Chondrocyte (in vitro differentiated cells): ENCODE data around the gene NFX1. TPM values are rescaled to one million over a fixed set of nuclear protein-coding genes. Genes with fewer than 3 reads are reported as not detected.

Experiments
- DNase-seq: peaks from one replicate; pipeline ENCODE4 v3.0.0; 2021; ENCODE audit warnings: mixed read lengths, low spot score
- H3K27ac Mint-ChIP-seq: one replicate; pipeline ENCODE4 v1.8.0; 2021; ENCODE audit warnings: mild to moderate bottlenecking, moderate library complexity, mixed read lengths; ENCODE audit not compliant: unreplicated experiment
- H3K27me3 Mint-ChIP-seq: 2 replicates; pipeline ENCODE4 v1.8.0; 2021; ENCODE audit warnings: low read depth, mixed read lengths
- H3K36me3 Mint-ChIP-seq: 2 replicates; pipeline ENCODE4 v1.8.0; 2021; ENCODE audit warnings: low read depth, mixed read lengths
- H3K4me1 Mint-ChIP-seq: 2 replicates; pipeline ENCODE4 v1.8.0; 2021; ENCODE audit warnings: low read depth, mild to moderate bottlenecking, mixed read lengths
- H3K4me3 Mint-ChIP-seq: one replicate; pipeline ENCODE4 v1.8.0; 2021; ENCODE audit warnings: mild to moderate bottlenecking, moderate library complexity, mixed read lengths; ENCODE audit not compliant: unreplicated experiment
- H3K9me3 Mint-ChIP-seq: 2 replicates; pipeline ENCODE4 v1.8.0; 2021; ENCODE audit warnings: low read depth, mixed read lengths
- total RNA-seq: library from RNA; stranded (reverse); gene quantifications from 3 replicates; pipeline ENCODE4 v1.2.1, GENCODE V29; 2021
- TF ChIP-seq, protein P1 (sequence below): fragments of 200-600 bp; sonication (generic); IDR thresholded peaks from 2 replicates; pipeline ENCODE4 v1.5.0; 2021; ENCODE audit warnings: antibody characterized with exemption, mild to moderate bottlenecking, moderate library complexity

Gene NFX1
- total RNA-seq, 1 donor from 2014 or later, result 28.4 TPM

DNA sequence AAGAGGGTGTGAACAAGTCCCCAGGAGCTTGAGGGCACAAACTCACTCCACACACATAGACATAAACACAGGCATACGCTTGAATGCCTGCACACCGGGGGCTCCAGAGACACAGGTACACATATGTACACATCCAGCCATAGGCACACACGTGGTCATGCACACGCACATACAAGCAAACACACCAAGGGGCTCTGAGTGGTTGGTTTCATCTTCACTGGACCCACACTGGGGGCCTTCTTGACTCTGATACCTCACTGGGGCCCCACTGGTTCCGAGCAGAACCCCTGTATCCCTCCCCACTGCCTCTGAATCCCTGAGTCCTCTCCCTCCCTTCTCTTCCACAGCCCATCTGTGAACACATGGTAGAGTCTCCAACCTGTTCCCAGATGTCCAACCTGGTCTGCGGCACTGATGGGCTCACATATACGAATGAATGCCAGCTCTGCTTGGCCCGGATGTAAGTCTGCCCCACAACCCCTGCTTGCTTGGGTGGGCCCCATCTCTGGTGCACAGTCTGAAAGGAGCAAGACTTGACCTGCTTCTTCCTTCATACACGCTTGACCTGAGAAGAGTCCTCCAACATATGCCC lies 44.0 kb upstream of the NFX1 start:
- no peak for DNase-seq
- H3K27ac Mint-ChIP-seq, result no peak overlapping the region

DNA sequence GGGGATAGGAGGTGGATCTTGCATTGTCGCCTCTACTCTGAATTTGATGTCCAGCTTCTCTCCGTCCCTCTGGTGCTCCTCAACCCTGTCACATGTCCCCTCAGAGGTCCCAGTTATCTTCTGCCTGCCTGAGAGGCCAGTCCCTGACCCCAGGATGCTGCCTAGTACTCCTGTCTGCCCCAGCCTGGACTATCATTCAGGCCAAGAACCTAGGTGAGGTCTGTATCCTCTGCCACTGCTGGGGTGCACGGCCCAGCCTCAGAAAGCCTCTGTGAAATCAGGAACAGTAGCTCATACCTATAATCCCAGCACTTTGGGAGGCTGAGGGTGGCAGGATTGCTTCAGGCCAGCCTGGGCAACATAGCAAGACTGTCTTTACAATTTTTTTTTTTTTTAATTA lies 41.7 kb upstream of the NFX1 start:
- no peak overlapping the region for H3K4me3 Mint-ChIP-seq
- H3K27ac Mint-ChIP-seq, result no peak overlapping the region
- H3K27me3 Mint-ChIP-seq, result no peaks in the 10 kb centered on the region
- no peak for DNase-seq
- H3K36me3 Mint-ChIP-seq, result peaks cover 8% of the 10 kb centered on the region
- no peaks in the 10 kb centered on the region for H3K9me3 Mint-ChIP-seq
- H3K4me1 Mint-ChIP-seq, result no peaks in the 10 kb centered on the region
- TF ChIP-seq, protein P1, sequence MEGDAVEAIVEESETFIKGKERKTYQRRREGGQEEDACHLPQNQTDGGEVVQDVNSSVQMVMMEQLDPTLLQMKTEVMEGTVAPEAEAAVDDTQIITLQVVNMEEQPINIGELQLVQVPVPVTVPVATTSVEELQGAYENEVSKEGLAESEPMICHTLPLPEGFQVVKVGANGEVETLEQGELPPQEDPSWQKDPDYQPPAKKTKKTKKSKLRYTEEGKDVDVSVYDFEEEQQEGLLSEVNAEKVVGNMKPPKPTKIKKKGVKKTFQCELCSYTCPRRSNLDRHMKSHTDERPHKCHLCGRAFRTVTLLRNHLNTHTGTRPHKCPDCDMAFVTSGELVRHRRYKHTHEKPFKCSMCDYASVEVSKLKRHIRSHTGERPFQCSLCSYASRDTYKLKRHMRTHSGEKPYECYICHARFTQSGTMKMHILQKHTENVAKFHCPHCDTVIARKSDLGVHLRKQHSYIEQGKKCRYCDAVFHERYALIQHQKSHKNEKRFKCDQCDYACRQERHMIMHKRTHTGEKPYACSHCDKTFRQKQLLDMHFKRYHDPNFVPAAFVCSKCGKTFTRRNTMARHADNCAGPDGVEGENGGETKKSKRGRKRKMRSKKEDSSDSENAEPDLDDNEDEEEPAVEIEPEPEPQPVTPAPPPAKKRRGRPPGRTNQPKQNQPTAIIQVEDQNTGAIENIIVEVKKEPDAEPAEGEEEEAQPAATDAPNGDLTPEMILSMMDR, result no peak

More for the DNA sequence above, 44.0 kb upstream of the NFX1 start:
- H3K27me3 Mint-ChIP-seq, result peaks cover 3% of the 10 kb centered on the region
- H3K4me3 Mint-ChIP-seq, result no peak overlapping the region
- peaks cover 1% of the 10 kb centered on the region for H3K36me3 Mint-ChIP-seq
- TF ChIP-seq, protein P1, result no peak
- H3K9me3 Mint-ChIP-seq, result no peaks in the 10 kb centered on the region
- H3K4me1 Mint-ChIP-seq, result no peaks in the 10 kb centered on the region

DNA sequence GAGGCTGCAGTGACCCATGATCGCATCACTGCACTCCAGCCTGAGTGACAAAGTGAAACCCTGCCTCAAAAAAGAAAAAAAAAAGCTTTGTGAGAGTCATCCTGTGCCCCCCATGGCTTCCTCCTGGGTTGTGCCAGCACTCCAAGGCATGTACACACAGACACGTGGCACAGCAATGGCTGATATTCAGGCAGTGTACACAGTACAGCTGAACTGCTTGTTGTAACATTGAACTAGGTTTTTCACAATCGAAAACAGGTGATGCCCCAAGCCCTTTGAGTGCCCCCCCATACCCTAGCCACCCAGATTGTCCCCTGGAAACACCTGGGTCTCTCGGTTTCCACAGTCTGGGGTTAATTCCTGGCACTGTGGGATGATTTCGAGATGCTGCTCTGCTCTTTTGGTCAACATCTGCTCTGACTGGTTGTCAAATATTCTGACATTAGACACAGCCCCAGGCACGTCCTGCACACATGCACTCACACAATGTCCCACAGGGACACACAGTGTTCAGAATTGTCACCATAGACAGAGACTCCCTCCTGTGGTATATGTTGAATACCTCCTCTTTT lies 41.1 kb upstream of the NFX1 start:
- Mint-ChIP-seq H3K36me3 (peaks cover 8% of the 10 kb centered on the region), H3K4me1 (no peaks in the 10 kb centered on the region), H3K4me3 (no peak overlapping the region), H3K27ac (no peak overlapping the region), H3K27me3 (no peaks in the 10 kb centered on the region), H3K9me3 (no peaks in the 10 kb centered on the region)
- DNase-seq, result no peak
- TF ChIP-seq, protein P1, result no peak

DNA sequence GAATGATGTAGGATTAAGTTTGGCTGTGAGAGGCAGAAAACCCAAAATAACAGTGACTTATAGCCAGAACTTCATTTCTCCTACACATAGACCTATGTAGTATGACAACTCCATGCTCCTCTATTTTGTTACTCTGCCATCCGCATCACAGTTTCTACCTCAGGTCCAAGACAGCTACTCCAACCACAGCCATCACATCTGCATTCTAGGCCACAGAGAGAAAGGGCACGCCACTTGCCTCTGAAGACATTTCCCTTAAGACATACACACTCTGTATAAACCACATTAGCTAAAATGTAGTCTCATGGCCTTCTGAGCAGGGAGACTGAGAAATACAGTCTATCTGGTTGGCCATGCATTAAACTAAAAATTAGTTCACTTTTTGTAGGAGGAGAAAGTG lies 40.3 kb upstream of the NFX1 start:
- H3K4me3 Mint-ChIP-seq, result no peak overlapping the region
- H3K27me3 Mint-ChIP-seq, result no peaks in the 10 kb centered on the region
- no peaks in the 10 kb centered on the region for H3K4me1 Mint-ChIP-seq
- H3K36me3 Mint-ChIP-seq, result peaks cover 13% of the 10 kb centered on the region
- no peak overlapping the region for H3K27ac Mint-ChIP-seq
- no peak for DNase-seq
- no peaks in the 10 kb centered on the region for H3K9me3 Mint-ChIP-seq
- TF ChIP-seq, protein P1, result no peak

DNA sequence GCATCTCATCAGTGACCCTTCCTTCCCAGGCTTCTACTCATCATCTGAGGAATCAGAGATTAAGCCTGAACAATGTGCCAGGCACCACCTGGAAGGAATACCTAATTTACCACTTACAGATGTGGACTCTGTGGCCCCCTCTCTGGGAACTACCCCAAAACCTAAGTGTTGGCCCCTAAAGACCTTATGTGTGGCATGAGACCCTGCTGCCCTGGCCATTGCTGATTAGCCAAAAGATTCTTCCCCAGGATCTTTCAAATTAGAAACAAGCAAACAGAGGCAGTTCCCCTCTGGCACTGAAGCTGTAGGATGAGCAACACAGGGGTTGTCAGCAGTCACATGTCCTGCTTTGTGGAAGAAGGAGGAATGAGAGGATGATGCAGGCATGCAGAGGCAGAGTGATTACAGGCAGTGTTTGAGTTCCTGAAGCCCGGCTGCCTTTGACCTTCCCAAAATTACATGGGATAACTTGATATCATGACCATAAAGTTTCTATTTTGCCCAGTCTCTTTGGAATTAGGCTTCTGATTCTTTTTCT lies 39.8 kb upstream of the NFX1 start:
- no peak for DNase-seq
- TF ChIP-seq, protein P1, result no peak
- Mint-ChIP-seq H3K27me3 (no peaks in the 10 kb centered on the region), H3K36me3 (peaks cover 15% of the 10 kb centered on the region), H3K9me3 (no peaks in the 10 kb centered on the region), H3K4me1 (no peaks in the 10 kb centered on the region), H3K27ac (no peak overlapping the region), H3K4me3 (no peak overlapping the region)
